ENCODE data around the gene GNAI1. TPM values are rescaled to one million over a fixed set of nuclear protein-coding genes. Genes with fewer than 3 reads are reported as not detected.

The GNAI1 gene
- total RNA-seq, 4 donors from 2014 or later: 115 to 153 (median 120) TPM

DNA sequence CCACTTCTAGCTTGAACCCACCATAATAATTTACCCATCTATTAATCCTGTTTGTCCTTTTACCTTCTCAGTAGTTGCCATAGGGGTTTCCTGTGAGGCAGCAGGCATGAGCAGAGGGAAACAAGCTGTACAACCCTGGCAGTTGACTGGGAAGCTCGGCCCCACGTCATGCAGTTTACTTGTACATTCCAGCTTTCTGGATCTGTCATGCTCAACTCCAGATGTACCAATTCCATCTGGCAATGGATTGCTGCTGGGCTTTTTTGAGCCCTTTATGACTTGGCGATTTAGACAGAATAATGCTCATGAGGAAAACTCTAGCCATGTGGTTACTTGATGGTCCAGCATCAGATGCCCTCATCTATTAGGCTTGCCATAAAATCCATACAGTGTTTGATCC lies 112.5 kb downstream of the GNAI1 start:
- DNase-seq (ENCODE audit: low spot score in 2 of 2): no peak
- TF ChIP-seq POLR2A (IDR thresholded peaks at IDR 0.05): no peak
- TF ChIP-seq, protein P1, sequence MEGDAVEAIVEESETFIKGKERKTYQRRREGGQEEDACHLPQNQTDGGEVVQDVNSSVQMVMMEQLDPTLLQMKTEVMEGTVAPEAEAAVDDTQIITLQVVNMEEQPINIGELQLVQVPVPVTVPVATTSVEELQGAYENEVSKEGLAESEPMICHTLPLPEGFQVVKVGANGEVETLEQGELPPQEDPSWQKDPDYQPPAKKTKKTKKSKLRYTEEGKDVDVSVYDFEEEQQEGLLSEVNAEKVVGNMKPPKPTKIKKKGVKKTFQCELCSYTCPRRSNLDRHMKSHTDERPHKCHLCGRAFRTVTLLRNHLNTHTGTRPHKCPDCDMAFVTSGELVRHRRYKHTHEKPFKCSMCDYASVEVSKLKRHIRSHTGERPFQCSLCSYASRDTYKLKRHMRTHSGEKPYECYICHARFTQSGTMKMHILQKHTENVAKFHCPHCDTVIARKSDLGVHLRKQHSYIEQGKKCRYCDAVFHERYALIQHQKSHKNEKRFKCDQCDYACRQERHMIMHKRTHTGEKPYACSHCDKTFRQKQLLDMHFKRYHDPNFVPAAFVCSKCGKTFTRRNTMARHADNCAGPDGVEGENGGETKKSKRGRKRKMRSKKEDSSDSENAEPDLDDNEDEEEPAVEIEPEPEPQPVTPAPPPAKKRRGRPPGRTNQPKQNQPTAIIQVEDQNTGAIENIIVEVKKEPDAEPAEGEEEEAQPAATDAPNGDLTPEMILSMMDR (IDR thresholded peaks at IDR 0.05): no peak
- intact Hi-C loops (cut with DNase I; ENCODE audit: low total_unique reads): no loop called here
- H3K4me3 ChIP-seq (ENCODE audit: low read depth, poor library complexity, severe bottlenecking): no peak overlapping the region
- 50 to 76% methylated on average over 3 of the region's 3 CpGs for WGBS, 2 donors

DNA sequence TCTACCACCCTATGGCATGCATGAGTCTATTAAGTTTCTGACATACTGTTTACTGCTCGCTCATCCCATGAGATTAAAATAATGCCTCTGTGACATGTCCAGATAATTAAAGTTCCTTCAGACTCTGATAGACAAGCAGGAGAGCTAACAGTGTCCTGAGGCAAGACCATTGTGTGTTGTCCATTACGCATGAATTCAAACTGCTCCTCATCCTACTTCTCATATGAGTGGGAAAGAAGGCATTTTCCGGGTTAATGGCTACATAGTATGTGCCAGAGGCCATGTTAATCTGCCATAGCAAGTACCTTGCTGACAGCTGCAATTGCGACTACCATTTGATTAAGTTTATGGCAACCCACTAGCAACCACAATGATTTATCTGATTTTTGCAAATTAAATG lies 113.3 kb downstream of the GNAI1 start:
- 92 to 93% methylated on average over 4 of the region's 4 CpGs for WGBS, 2 donors
- intact Hi-C loops (cut with DNase I; ENCODE audit: low total_unique reads): no loop called here

DNA sequence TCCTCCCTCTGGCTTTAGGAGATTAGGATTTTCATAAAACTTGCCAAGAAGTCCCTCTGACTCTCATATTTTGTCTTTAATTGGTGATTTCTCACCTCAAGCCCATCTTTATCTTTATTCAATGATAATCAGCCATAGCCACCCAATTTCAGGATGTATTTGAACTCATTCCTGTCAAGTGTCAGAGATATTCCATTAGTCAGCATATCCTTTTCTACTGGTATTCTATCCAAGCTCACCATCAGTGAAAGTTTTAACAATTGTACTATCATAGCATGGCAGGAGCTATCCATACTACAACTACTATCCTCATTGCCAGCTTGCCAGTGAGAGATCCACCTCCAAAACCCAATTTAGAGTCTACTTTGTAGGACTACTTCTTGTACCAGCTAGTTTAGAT lies 114.6 kb downstream of the GNAI1 start:
- intact Hi-C loops (cut with DNase I; ENCODE audit: low total_unique reads): no loop called here
- TF ChIP-seq, protein P1 (IDR thresholded peaks at IDR 0.05): no peak
- no peak for TF ChIP-seq POLR2A (IDR thresholded peaks at IDR 0.05)
- H3K4me3 ChIP-seq (ENCODE audit: low read depth, poor library complexity, severe bottlenecking): no peak overlapping the region
- no peak for DNase-seq (ENCODE audit: low spot score in 2 of 2)

More for the DNA sequence above, 113.3 kb downstream of the GNAI1 start:
- H3K4me3 ChIP-seq (ENCODE audit: low read depth, poor library complexity, severe bottlenecking): no peak overlapping the region
- TF ChIP-seq POLR2A (IDR thresholded peaks at IDR 0.05): no peak
- TF ChIP-seq, protein P1 (IDR thresholded peaks at IDR 0.05): no peak
- DNase-seq (ENCODE audit: low spot score in 2 of 2): no peak

DNA sequence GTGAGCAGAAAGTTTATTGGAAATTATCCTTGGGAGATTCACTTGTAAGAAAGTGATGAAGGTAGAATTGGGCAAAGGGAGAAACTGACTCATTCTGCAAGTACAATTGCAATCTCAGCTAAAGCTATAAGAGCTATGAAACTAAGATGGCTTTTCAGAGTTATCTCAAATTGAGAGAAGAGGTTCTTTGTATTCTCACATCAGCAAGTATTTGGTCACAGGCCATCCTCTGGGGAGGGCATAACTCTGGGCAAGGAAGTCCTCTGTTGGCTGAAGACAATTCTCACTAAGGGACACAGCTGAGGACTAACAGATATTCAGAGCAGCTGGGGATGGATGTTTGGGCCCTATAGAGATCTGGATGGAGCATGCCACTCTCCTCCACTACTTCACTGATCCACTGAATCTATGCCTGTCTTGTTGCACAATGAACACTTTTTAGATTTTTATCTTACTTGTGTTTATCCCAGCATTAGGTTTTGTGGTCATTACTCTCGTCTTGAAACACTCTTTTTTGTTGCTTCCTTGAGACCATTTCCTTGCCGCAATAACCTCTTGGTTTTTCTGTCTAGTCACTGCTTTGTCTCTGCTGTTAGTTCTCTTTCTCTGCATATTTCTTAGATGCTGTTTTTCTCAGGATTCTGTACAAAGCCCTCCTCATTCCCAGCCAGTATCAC lies 115.1 kb downstream of the GNAI1 start:
- 47 to 50% methylated on average over 2 of the region's 2 CpGs for WGBS, 2 donors
- DNase-seq (ENCODE audit: low spot score in 2 of 2): no peak
- TF ChIP-seq POLR2A (IDR thresholded peaks at IDR 0.05): no peak
- TF ChIP-seq, protein P1 (IDR thresholded peaks at IDR 0.05): no peak
- H3K4me3 ChIP-seq (ENCODE audit: low read depth, poor library complexity, severe bottlenecking): no peak overlapping the region
- intact Hi-C loops (cut with DNase I; ENCODE audit: low total_unique reads): no loop called here

DNA sequence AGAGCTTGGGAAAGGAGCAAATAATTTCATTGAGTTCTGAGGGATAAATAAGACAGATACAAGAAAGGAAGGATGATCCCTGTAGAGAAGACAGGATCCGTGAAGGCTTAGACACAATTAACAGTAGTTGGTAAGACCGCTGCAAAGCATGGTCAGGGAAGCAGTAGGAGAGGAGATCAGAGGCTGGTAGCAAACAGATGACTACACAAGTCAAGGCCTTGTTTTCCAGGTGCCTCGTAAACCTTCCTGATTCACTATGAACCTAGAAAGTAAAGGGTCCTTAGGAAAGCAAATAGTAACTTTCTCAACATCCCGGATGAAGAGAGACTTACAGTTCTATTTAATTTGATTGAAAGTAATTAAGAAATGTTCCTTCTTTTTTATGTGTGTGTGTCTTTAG lies 118.6 kb downstream of the GNAI1 start:
- intact Hi-C loops (cut with DNase I; ENCODE audit: low total_unique reads): no loop called here
- no peak for DNase-seq (ENCODE audit: low spot score in 2 of 2)
- WGBS, 2 donors: 94 to 97% methylated on average over 4 of the region's 4 CpGs
- H3K4me3 ChIP-seq (ENCODE audit: low read depth, poor library complexity, severe bottlenecking): no peak overlapping the region
- TF ChIP-seq, protein P1 (IDR thresholded peaks at IDR 0.05): no peak
- no peak for TF ChIP-seq POLR2A (IDR thresholded peaks at IDR 0.05)

DNA sequence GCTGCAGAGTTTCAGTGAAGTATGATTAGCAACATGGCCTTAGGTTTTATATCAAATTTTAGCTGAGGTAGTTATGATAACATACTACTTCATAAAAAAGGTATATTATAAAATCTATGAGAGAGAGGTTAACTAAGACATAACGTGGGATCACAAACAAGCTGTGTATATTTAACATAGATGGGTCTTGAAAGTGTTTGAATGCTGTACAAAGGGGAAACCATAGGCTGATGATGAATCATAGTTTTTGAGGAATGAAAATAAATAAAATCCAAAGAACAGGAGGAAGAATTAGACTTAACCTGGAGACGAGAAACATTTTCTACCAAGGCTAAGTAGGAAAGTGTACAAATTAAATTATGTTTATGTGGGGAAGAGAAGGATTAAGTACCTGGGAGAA lies 119.0 kb downstream of the GNAI1 start:
- DNase-seq (ENCODE audit: low spot score in 2 of 2): no peak
- H3K4me3 ChIP-seq (ENCODE audit: low read depth, poor library complexity, severe bottlenecking): no peak overlapping the region
- intact Hi-C loops (cut with DNase I; ENCODE audit: low total_unique reads): no loop called here
- WGBS, 2 donors: 90% methylated on average over 2 of the region's 2 CpGs
- TF ChIP-seq, protein P1 (IDR thresholded peaks at IDR 0.05): no peak
- no peak for TF ChIP-seq POLR2A (IDR thresholded peaks at IDR 0.05)
